Uterus (tissue), 4 donors: ENCODE results near the gene PCLO. TPM values are rescaled to one million over a fixed set of nuclear protein-coding genes. Genes with fewer than 3 reads are reported as not detected.

ENCODE experiments used
- DNase-seq, 2 donors: peaks; one replicate each; pipeline ENCODE4 v3.0.0-alpha.2; 2019 to 2020
- H3K27ac ChIP-seq, 2 donors: fragments of 200-600 bp; sonication (generic); 1 replicate in 1 of 2; 2 replicates in 1 of 2; pipeline ENCODE4 v1.5.1; 2016 to 2018
- H3K27me3 ChIP-seq, 2 donors: fragments of 200-600 bp; sonication (generic); one replicate each; pipeline ENCODE4 v1.5.1; 2018 to 2019; ENCODE audit warnings: control low read depth in 1 of 2
- H3K36me3 ChIP-seq, 2 donors: fragments of 200-600 bp; sonication (generic); one replicate each; pipeline ENCODE4 v1.5.1; 2019; ENCODE audit warnings: control low read depth in 1 of 2
- H3K4me1 ChIP-seq, 2 donors: fragments of 200-600 bp; sonication (generic); one replicate each; pipeline ENCODE4 v1.5.1; 2018 to 2019; ENCODE audit warnings: control low read depth in 1 of 2
- H3K4me3 ChIP-seq, 2 donors: fragments of 200-600 bp; sonication (generic); 1 replicate in 1 of 2; 2 replicates in 1 of 2; pipeline ENCODE4 v1.5.1; 2018 to 2019; ENCODE audit warnings: mild to moderate bottlenecking in 1 of 2
- H3K9me3 ChIP-seq, 2 donors: fragments of 200-600 bp; sonication (generic); one replicate each; pipeline ENCODE4 v1.5.1; 2019; ENCODE audit warnings: control low read depth in 1 of 2
- CTCF ChIP-seq, 4 experiments: fragments of 200-600 bp in 2 of 4; fragments of 450-650 bp in 2 of 4; sonication (generic) in 2 of 4; IDR thresholded peaks; one replicate each; pipeline ENCODE4 v1.5.1; 2016 to 2019; ENCODE audit warnings: antibody characterized with exemption in 4 of 4, mild to moderate bottlenecking in 2 of 4, moderate library complexity in 1 of 4
- POLR2A ChIP-seq, 2 donors: fragments of 450-650 bp; IDR thresholded peaks; one replicate each; pipeline ENCODE4 v1.6.1; 2016; ENCODE audit warnings: antibody characterized with exemption in 2 of 2, mild to moderate bottlenecking in 1 of 2, moderate library complexity in 1 of 2
- intact Hi-C: fragments of 100-400 bp; cut with DNase I; formaldehyde crosslinking; loops from one replicate; pipeline ENCODE4 v1.15.1; 2023; ENCODE audit warnings: low total_unique reads
- total RNA-seq, 4 donors: library from RNA; depleted of rRNA in 3 of 4; stranded (reverse); fragments of >200 nt in 3 of 4; gene quantifications; one replicate each; pipeline versions ENCODE4 v1.1.0 to v1.2.4, GENCODE V29; 2014 to 2023
- donor health status: DM: yes; HTN: yes; CAD: no.

PCLO gene
- total RNA-seq, 4 donors from 2014 or later: 0.26 to 4.4 (median 1.4) TPM

GRCh38 chr7:82975811-82976468, 186.7 kb downstream of the PCLO start:
- H3K27ac ChIP-seq: no peak overlapping the region
- no peak overlapping the region for H3K4me3 ChIP-seq
- no peak for DNase-seq
- no peaks in the 10 kb centered on the region for H3K4me1 ChIP-seq
- H3K9me3 ChIP-seq: no peaks in the 10 kb centered on the region
- TF ChIP-seq POLR2A (IDR thresholded peaks at IDR 0.05): no peak
- TF ChIP-seq CTCF (IDR thresholded peaks at IDR 0.05): no peak
- intact Hi-C loops: no loop called here
- no peaks in the 10 kb centered on the region for H3K27me3 ChIP-seq
- H3K36me3 ChIP-seq: no peaks in the 10 kb centered on the region

- Histone ChIP-seq H3K27ac (no peak overlapping the region), H3K9me3 (no peaks in the 10 kb centered on the region), H3K4me3 (no peak overlapping the region), H3K27me3 (no peaks in the 10 kb centered on the region), H3K36me3 (no peaks in the 10 kb centered on the region), H3K4me1 (no peaks in the 10 kb centered on the region)
- intact Hi-C loops: no loop called here
- no peak for TF ChIP-seq CTCF (IDR thresholded peaks at IDR 0.05)
- no peak for TF ChIP-seq POLR2A (IDR thresholded peaks at IDR 0.05)
- no peak for DNase-seq
Measured at GRCh38 chr7:82972135-82972534, 190.5 kb downstream of the PCLO start.

GRCh38 chr7:82965088-82966036, 197.3 kb downstream of the PCLO start:
- no peaks in the 10 kb centered on the region for H3K36me3 ChIP-seq
- H3K9me3 ChIP-seq: no peaks in the 10 kb centered on the region
- no peaks in the 10 kb centered on the region for H3K27me3 ChIP-seq
- no peak overlapping the region for H3K4me3 ChIP-seq
- no peak overlapping the region for H3K27ac ChIP-seq
- H3K4me1 ChIP-seq: no peaks in the 10 kb centered on the region
- intact Hi-C loops: no loop called here
- TF ChIP-seq POLR2A (IDR thresholded peaks at IDR 0.05) (no peak), CTCF (IDR thresholded peaks at IDR 0.05) (no peak)
- DNase-seq: no peak

GRCh38 chr7:82964150-82964882, 198.4 kb downstream of the PCLO start:
- Histone ChIP-seq H3K27me3 (no peaks in the 10 kb centered on the region), H3K4me1 (no peaks in the 10 kb centered on the region), H3K4me3 (no peak overlapping the region), H3K9me3 (no peaks in the 10 kb centered on the region), H3K27ac (no peak overlapping the region), H3K36me3 (no peaks in the 10 kb centered on the region)
- intact Hi-C loops: no loop called here
- no peak for DNase-seq
- TF ChIP-seq CTCF (IDR thresholded peaks at IDR 0.05) (no peak), POLR2A (IDR thresholded peaks at IDR 0.05) (no peak)
